GM04504 (cell line): Measurements from ENCODE around the gene ITIH1.
"Not testable (repeated sequence)": the region's sequence is repeated elsewhere in the genome, so short reads cannot be mapped to it uniquely, and the experiment has no call there.

Experiments
- DNase-seq: peaks from one replicate; pipeline ENCODE4 v3.0.0-alpha.2; 2012; ENCODE audit warnings: low read depth

Gene ITIH1

DNA sequence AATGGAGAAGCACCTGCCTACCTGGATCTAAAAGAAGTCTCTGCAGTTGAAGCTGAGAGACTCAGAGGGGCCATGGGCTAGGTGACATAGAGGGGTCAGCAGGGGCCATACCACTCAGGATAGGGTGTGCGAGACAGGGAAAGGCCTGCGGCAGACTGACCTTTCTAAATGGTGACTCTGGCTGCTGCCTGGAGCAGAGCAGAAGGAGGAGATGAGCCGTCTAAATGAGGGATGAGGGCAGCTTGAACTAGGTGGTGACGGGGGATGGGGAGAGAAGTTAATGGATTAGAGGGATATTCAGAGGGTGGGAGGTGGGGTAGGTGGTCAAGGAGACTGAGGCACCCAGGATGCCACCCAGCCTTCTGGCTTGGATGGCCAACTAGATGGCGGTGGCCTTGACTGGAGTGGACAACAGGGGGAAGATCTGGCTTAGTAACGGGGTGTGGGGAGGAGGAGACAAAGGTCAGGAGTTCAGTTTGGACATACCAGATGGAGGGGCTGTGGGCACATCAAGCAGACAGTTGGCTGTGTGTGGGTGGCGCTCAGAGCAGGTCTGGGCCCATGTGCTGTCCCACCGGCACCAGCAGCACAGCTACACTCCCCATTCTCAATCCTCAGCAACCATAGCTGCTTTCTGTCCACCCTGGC is 3.2 kb upstream of the ITIH1 start:
- no peak for DNase-seq

GRCh38 chr3:52774901-52775864 is 2.2 kb upstream of the ITIH1 start:
- no peak for DNase-seq

DNA sequence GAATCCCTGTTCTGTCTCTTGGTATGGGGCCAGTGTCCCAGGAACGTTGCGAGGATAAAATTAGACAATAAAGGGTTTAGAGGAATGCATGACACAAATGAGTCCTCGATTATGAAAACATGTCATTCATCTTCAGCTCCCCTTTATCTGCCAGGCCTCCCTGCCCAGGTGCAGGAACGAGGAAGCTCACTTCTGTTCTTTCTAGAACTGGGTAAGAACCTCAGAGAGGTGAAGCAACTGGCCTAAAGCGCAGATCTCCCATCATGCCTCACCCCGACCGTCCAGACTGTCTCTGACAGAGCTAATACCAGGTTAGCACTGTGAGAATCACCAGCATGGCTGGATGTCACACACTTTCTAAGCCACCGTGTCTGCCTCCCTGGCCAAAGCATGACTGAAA is 1.5 kb upstream of the ITIH1 start:
- DNase-seq: no peak

GRCh38 chr3:52776486-52776885 is 913 bp upstream of the ITIH1 start:
- not testable (repeated sequence) for DNase-seq

GRCh38 chr3:52777959-52778805 is 783 bp downstream of the ITIH1 start:
- DNase-seq: no peak

DNA sequence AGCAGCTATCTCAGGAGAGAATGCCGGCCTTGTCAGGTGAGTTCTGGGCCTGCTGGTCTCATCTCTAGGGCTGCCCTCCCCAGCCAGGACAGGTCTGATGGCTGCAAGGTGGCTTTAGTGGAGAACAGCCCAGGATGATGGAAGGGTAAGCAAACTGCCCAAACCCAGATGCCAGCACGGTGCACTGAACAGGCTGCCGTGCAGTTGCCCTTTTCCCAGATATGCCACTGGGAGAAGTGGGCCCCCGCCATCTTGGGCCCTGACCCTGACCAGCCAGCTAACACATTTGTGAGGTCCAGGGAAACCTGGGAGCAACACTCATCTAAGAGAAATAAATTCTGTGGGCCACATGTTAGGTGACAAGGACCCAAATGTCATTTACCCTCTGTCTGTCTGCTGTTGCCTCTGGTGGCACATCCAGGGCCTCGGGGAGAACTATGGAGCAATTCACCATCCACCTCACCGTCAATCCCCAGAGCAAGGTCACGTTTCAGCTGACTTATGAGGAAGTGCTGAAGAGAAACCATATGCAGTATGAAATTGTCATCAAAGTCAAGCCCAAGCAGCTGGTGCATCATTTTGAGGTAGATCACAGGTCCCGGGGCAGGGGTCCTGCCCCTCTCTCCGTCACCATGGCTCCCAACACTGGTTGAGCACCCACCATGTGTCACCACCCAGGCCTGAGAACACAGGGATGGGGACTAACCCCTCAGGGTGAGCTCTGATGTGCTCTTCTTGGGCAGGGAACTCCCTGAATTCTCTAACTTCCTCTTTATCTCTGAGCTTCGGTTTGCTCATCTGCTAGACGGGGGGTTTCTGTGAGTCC is 1.8 kb downstream of the ITIH1 start:
- DNase-seq: no peak

DNA sequence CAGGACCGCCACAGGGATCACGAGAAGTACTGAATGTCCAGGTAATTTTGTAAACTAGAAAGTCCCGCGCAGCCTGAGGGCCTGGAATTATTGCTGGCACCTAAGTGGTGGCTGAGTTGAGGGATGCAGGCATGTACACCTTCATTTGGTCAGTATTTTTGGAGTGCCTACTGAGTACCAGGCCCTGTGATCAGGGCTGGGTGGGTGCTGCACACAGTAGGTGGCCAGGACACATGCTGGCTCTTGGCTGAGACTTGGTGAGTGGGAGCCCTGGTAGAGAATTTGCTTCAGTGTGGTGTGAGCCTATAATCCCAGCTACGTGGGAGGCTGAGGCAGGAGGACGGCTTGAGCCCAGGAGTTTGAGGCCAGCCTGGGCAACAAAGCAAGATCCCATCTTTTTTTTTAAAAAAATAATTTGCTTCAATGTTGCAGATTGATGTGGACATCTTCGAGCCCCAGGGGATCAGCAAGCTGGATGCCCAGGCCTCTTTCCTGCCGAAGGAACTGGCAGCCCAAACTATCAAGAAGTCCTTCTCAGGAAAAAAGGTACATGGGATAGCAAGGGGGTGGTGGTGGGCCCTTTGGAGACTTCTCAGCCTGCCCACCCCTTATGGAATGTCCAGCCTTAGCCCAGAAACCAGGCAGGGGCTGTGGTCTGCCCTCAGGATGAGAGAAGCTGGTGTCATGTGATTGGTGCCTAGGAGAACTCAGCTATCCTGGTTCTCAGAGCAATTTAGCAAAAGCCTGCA is 2.6 kb downstream of the ITIH1 start:
- DNase-seq: no peak

DNA sequence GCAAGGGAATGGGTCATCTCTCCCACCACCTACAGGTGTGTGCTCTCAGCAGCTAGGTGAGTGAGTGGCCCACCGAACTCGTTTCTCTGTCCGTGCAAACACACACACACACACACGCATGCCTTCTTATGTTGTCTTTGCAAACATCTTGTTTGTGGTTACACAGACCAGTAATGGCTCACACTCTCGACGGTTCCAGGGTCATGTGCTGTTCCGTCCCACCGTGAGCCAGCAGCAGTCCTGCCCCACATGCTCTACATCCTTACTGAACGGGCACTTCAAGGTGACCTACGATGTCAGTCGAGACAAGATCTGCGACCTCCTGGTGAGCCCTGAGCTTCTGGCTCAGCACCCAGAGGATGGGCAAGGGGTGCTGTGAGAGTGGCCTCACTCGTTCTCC is 4.3 kb downstream of the ITIH1 start:
- DNase-seq: no peak

- no peak for DNase-seq
These were observed 5.2 kb downstream of the ITIH1 start for GRCh38 chr3:52782412-52783210.

DNA sequence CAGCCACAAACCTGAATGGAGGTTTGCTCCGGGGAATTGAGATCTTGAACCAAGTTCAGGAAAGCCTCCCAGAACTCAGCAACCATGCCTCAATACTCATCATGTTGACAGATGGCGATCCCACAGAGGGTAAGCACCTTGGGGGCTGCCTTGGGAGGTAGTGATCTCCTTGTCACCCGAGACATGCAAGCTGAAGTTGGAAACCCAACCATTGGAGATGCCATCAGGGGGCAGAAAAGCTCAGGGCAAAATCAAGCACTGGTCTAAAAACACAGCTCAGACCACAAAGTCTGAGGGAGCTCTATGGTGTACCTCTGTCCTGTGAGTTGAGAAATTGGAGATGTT is 5.8 kb downstream of the ITIH1 start:
- DNase-seq: no peak

DNA sequence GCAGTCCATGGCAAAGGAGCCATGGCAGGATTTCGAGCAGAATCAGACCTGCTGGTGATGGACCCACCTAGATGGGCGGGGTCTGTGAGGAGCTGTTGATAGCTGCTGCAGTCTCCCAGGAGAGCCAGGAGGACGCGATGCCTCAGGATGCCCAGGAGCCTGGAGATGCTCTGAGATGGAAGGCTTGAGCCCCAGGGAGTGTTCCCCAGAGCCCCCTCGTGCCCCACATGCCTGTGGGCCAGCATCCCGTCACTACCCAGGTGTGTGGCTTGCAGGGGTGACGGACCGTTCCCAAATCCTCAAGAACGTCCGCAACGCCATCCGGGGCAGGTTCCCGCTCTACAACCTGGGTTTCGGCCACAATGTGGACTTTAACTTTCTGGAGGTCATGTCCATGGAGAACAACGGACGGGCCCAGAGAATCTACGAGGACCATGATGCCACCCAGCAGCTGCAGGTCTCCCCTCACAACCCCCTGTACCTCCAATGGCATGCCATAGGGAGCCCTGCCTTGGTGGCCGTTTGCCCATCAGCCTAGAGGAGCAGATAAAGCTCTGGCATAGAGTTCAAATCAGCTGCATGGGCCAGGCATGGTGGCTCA is 6.7 kb downstream of the ITIH1 start:
- no peak for DNase-seq

DNA sequence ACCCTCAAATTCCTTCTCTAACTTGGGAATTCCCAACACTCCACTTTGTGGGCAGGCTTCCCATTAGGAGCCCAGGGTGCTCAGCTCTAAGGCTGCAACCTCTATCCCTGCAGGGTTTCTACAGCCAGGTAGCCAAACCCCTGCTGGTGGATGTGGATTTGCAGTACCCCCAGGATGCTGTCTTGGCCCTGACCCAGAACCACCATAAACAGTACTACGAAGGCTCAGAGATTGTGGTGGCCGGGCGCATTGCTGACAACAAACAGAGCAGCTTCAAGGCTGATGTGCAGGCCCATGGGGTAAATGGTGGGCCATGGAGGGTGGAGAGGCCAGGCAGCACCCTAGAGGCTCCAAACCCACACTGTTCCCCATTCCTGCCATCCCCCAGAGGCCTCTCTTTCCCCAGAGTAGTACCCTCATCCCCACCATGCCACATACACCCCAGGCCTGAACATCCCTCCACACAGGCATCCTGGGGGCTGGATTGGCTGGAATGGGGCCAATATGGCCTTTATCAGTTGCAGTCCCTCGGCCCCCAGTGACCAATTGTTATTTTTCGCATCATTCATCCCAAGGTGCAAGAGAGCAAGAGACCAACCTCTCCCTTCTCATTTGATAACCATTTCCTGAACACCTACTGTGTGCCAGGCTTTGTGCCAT is 7.7 kb downstream of the ITIH1 start:
- DNase-seq: no peak

DNA sequence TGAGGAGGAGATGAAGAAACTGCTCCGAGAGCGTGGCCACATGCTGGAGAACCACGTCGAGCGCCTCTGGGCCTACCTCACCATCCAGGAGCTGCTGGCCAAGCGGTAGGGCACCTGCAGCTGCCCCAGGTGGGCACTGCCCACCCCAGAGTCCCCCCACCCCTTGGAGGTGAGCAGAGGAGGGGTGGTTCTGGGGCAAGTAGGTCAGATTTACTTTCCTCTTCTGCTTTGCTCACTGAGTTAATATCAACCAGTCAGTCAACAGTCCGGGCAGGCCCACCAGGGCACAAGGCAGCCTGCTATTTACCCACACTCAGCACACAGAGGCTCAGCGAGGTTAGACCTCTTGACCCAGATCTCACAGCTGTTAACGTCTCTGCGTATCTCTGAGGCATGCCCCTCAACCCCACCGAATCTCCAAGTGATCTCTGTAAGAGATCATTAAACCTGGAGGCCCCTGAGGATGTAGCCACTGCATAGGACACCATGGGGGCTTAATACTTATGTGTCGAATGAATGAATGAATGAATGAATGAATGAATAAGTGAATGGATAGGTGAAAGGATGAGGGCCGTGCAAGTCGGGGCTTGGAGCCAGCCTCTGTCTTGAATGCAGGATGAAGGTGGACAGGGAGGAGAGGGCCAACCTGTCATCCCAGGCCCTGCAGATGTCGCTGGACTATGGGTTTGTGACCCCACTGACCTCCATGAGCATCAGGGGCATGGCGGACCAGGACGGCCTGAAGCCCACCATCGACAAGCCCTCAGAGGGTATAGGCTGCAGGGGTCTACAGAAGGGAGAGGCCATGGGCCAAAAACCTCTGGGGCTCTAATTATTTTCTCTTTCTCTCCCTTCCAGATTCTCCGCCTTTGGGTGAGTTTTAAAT is 9.2 kb downstream of the ITIH1 start:
- DNase-seq: no peak

GRCh38 chr3:52787246-52787645 is 9.8 kb downstream of the ITIH1 start:
- no peak for DNase-seq

- no peak for DNase-seq
These were observed 10.6 kb downstream of the ITIH1 start for GRCh38 chr3:52787672-52788625.

- DNase-seq: no peak
These were observed 11.7 kb downstream of the ITIH1 start for GRCh38 chr3:52788890-52789745.
